ENCODE results near the gene TIAM1. TPM values are rescaled to one million over a fixed set of nuclear protein-coding genes. Genes with fewer than 3 reads are reported as not detected.

Gene TIAM1
- total RNA-seq, 2 experiments from 2014 or later, result 15.0 to 25.1 TPM

DNA sequence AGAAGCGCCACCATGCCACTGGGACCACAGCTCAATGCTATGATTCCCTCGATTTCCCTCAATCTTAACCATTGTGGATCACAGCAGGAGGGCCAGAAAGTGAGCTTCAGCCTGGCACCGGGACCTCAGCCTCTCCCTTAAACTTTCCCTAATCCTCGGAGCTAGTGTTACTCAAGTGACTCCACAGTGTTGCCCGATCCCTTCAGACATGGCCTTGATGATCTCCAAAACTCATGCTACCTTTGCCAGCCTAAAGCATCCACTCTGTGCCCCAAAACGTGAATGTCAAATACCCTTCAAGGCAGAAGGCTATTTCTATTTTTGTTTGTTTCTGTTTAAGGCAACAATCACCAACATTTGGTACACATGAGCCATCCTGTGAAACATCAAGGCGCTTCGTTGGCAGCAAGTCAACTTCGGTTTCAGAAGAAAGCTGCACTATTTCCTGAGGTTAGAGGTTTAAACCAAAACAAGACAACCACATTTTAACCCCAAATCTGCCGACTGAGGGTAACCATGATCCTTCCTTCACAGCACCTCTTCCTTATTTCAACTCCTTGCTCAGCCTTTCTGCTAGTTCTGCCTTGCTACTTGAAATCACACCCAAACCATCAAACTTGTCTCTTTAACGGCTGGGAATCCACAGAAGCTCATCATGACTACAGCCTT, 211.4 kb downstream of the TIAM1 start:
- no peaks in the 10 kb centered on the region for H3K4me1 ChIP-seq (ENCODE audit: insufficient read depth, low read length, poor library complexity, severe bottlenecking)
- 0 out of 2 replicates have a peak, but pooled peaks cover 4% of the 10 kb centered on the region for H3K36me3 ChIP-seq (ENCODE audit: insufficient read depth, low read length)
- no peaks in the 10 kb centered on the region for H3K79me2 ChIP-seq (ENCODE audit: insufficient read depth, low read depth, low read length)
- no TSS peak for BruUV-seq (replicated peaks)
- POLR2A ChIA-PET, result interaction anchor here (0.6 to 1.2 kb wide), 3 partner anchors 22 to 477 kb away, joined by 3 read pairs; no protein-coding TSS in a partner anchor
- H4K20me1 ChIP-seq (ENCODE audit: insufficient read depth, low read length), result no peaks in the 10 kb centered on the region
- TF ChIP-seq EZH2phosphoT487 (IDR thresholded peaks at IDR 0.05; ENCODE audit: borderline replicate concordance, low read depth, low read length), result no peak
- TF ChIP-seq CTCF (conservative IDR thresholded peaks at IDR 0.05; ENCODE audit: low read length), result no peak
- CTCF ChIA-PET (ENCODE audit: unreplicated experiment), result no interaction called here
- intact Hi-C loops (cut with micrococcal nuclease; ENCODE audit: unreplicated experiment), result no loop called here
- H3K4me3 ChIP-seq (ENCODE audit: low read depth, low read length, poor library complexity, severe bottlenecking), result no peak overlapping the region
- H2AFZ ChIP-seq (ENCODE audit: low read length), result no peak overlapping the region
- no peaks in the 10 kb centered on the region for H3K9me3 ChIP-seq (ENCODE audit: low read length)
- no peak overlapping the region for H3K4me2 ChIP-seq (ENCODE audit: low read length)
- DNase-seq (ENCODE audit: low spot score), result no peak
- no peaks in the 10 kb centered on the region for H3K9me2 ChIP-seq (ENCODE audit: insufficient read depth, low read length)
- no peak overlapping the region for H3K27ac ChIP-seq (ENCODE audit: low read depth, low read length, poor library complexity, severe bottlenecking)

GRCh38 chr21:31130821-31131220, 213.2 kb downstream of the TIAM1 start:
- CTCF ChIA-PET (ENCODE audit: unreplicated experiment), result no interaction called here
- TF ChIP-seq CTCF (conservative IDR thresholded peaks at IDR 0.05; ENCODE audit: low read length) (no peak), EZH2phosphoT487 (IDR thresholded peaks at IDR 0.05; ENCODE audit: borderline replicate concordance, low read depth, low read length) (no peak)
- no peak overlapping the region for H3K4me3 ChIP-seq (ENCODE audit: low read depth, low read length, poor library complexity, severe bottlenecking)
- H3K9me2 ChIP-seq (ENCODE audit: insufficient read depth, low read length), result no peaks in the 10 kb centered on the region
- intact Hi-C loops (cut with micrococcal nuclease; ENCODE audit: unreplicated experiment), result no loop called here
- H3K79me2 ChIP-seq (ENCODE audit: insufficient read depth, low read depth, low read length), result no peaks in the 10 kb centered on the region
- H3K4me1 ChIP-seq (ENCODE audit: insufficient read depth, low read length, poor library complexity, severe bottlenecking), result no peaks in the 10 kb centered on the region
- H3K9me3 ChIP-seq (ENCODE audit: low read length), result no peaks in the 10 kb centered on the region
- no peak overlapping the region for H3K4me2 ChIP-seq (ENCODE audit: low read length)
- BruUV-seq (replicated peaks), result no TSS peak
- no peak overlapping the region for H3K27ac ChIP-seq (ENCODE audit: low read depth, low read length, poor library complexity, severe bottlenecking)
- 0 out of 2 replicates have a peak, but pooled peaks cover 4% of the 10 kb centered on the region for H3K36me3 ChIP-seq (ENCODE audit: insufficient read depth, low read length)
- no peak for DNase-seq (ENCODE audit: low spot score)
- H2AFZ ChIP-seq (ENCODE audit: low read length), result no peak overlapping the region
- POLR2A ChIA-PET, result interaction anchor here (0.9 kb wide), 1 partner anchor 61 kb away, joined by 3 read pairs; no protein-coding TSS in a partner anchor
- no peaks in the 10 kb centered on the region for H4K20me1 ChIP-seq (ENCODE audit: insufficient read depth, low read length)

GRCh38 chr21:31128234-31128633, 215.8 kb downstream of the TIAM1 start:
- no peaks in the 10 kb centered on the region for H3K9me3 ChIP-seq (ENCODE audit: low read length)
- intact Hi-C loops (cut with micrococcal nuclease; ENCODE audit: unreplicated experiment), result no loop called here
- H3K4me3 ChIP-seq (ENCODE audit: low read depth, low read length, poor library complexity, severe bottlenecking), result no peak overlapping the region
- H3K4me2 ChIP-seq (ENCODE audit: low read length), result no peak overlapping the region
- CTCF ChIA-PET (ENCODE audit: unreplicated experiment), result no interaction called here
- BruUV-seq (replicated peaks), result no TSS peak
- H4K20me1 ChIP-seq (ENCODE audit: insufficient read depth, low read length), result no peaks in the 10 kb centered on the region
- POLR2A ChIA-PET, result interaction anchor here (0.6 kb wide), 2 partner anchors 158 to 381 kb away, joined by 3 to 5 read pairs; partner anchors contain the start of gene KRTAP21-2
- H3K79me2 ChIP-seq (ENCODE audit: insufficient read depth, low read depth, low read length), result no peaks in the 10 kb centered on the region
- TF ChIP-seq EZH2phosphoT487 (IDR thresholded peaks at IDR 0.05; ENCODE audit: borderline replicate concordance, low read depth, low read length), result no peak
- no peak for TF ChIP-seq CTCF (conservative IDR thresholded peaks at IDR 0.05; ENCODE audit: low read length)
- no peak overlapping the region for H2AFZ ChIP-seq (ENCODE audit: low read length)
- no peak for DNase-seq (ENCODE audit: low spot score)
- no peaks in the 10 kb centered on the region for H3K9me2 ChIP-seq (ENCODE audit: insufficient read depth, low read length)
- H3K27ac ChIP-seq (ENCODE audit: low read depth, low read length, poor library complexity, severe bottlenecking), result no peak overlapping the region
- no peaks in the 10 kb centered on the region for H3K4me1 ChIP-seq (ENCODE audit: insufficient read depth, low read length, poor library complexity, severe bottlenecking)
- no peaks in the 10 kb centered on the region for H3K36me3 ChIP-seq (ENCODE audit: insufficient read depth, low read length)
